ENCODE data around the gene TGFBI. TPM values are rescaled to one million over a fixed set of nuclear protein-coding genes. Genes with fewer than 3 reads are reported as not detected.
A peak's percentile ranks its signal among the peaks of the same experiment; 100 is the strongest.
"Not testable (repeated sequence)": the region's sequence is repeated elsewhere in the genome, so short reads cannot be mapped to it uniquely, and the experiment has no call there.

The TGFBI gene
- total RNA-seq, 1 donor from 2014 or later = 27.9 TPM

- no peak for TF ChIP-seq CTCF (IDR thresholded peaks at IDR 0.05; ENCODE audit: unreplicated experiment)
- H3K4me3 Mint-ChIP-seq (ENCODE audit: unreplicated experiment) = no peak overlapping the region
- H3K27me3 Mint-ChIP-seq (ENCODE audit: unreplicated experiment) = peaks cover 1% of the 10 kb centered on the region
- no peaks in the 10 kb centered on the region for H3K36me3 Mint-ChIP-seq (ENCODE audit: low read depth, unreplicated experiment)
- H3K4me1 Mint-ChIP-seq (ENCODE audit: unreplicated experiment) = peaks cover 40% of the 10 kb centered on the region
- H3K27ac Mint-ChIP-seq (ENCODE audit: unreplicated experiment) = peak overlapping the region; percentile 74
- no peaks in the 10 kb centered on the region for H3K9me3 Mint-ChIP-seq (ENCODE audit: unreplicated experiment)
- no peak for DNase-seq (ENCODE audit: low spot score)
Measured at GRCh38 chr5:136042665-136043121, 13.9 kb downstream of the TGFBI start.

- peak overlapping the region; percentile 83 for H3K27ac Mint-ChIP-seq (ENCODE audit: unreplicated experiment)
- H3K4me3 Mint-ChIP-seq (ENCODE audit: unreplicated experiment) = no peak overlapping the region
Measured at GRCh38 chr5:136043551-136043950, 14.8 kb downstream of the TGFBI start.

GRCh38 chr5:136043968-136044610 lies 15.3 kb downstream of the TGFBI start:
- peak overlapping the region; percentile 48 for H3K27ac Mint-ChIP-seq (ENCODE audit: unreplicated experiment)
- H3K4me3 Mint-ChIP-seq (ENCODE audit: unreplicated experiment) = no peak overlapping the region
- peaks cover 1% of the 10 kb centered on the region for H3K27me3 Mint-ChIP-seq (ENCODE audit: unreplicated experiment)
- peaks cover 36% of the 10 kb centered on the region for H3K4me1 Mint-ChIP-seq (ENCODE audit: unreplicated experiment)
- no peaks in the 10 kb centered on the region for H3K9me3 Mint-ChIP-seq (ENCODE audit: unreplicated experiment)
- no peak for TF ChIP-seq CTCF (IDR thresholded peaks at IDR 0.05; ENCODE audit: unreplicated experiment)
- peaks cover 3% of the 10 kb centered on the region for H3K36me3 Mint-ChIP-seq (ENCODE audit: low read depth, unreplicated experiment)
- DNase-seq (ENCODE audit: low spot score) = no peak

More at GRCh38 chr5:136043551-136043950, 14.8 kb downstream of the TGFBI start:
- Mint-ChIP-seq H3K27me3 (ENCODE audit: unreplicated experiment) (peaks cover 1% of the 10 kb centered on the region), H3K9me3 (ENCODE audit: unreplicated experiment) (no peaks in the 10 kb centered on the region), H3K36me3 (ENCODE audit: low read depth, unreplicated experiment) (peaks cover 3% of the 10 kb centered on the region), H3K4me1 (ENCODE audit: unreplicated experiment) (peaks cover 36% of the 10 kb centered on the region)
- no peak for TF ChIP-seq CTCF (IDR thresholded peaks at IDR 0.05; ENCODE audit: unreplicated experiment)
- DNase-seq (ENCODE audit: low spot score) = no peak

- not testable (repeated sequence) for H3K36me3 Mint-ChIP-seq (ENCODE audit: low read depth, unreplicated experiment); H3K27ac Mint-ChIP-seq (ENCODE audit: unreplicated experiment); H3K9me3 Mint-ChIP-seq (ENCODE audit: unreplicated experiment); DNase-seq (ENCODE audit: low spot score); H3K27me3 Mint-ChIP-seq (ENCODE audit: unreplicated experiment); H3K4me3 Mint-ChIP-seq (ENCODE audit: unreplicated experiment)
- H3K4me1 Mint-ChIP-seq (ENCODE audit: unreplicated experiment) = peaks cover 36% of the 10 kb centered on the region
Measured at GRCh38 chr5:136045026-136045425, 16.2 kb downstream of the TGFBI start.

GRCh38 chr5:136046246-136046645 lies 17.5 kb downstream of the TGFBI start:
- peaks cover 3% of the 10 kb centered on the region for H3K36me3 Mint-ChIP-seq (ENCODE audit: low read depth, unreplicated experiment)
- no peak for TF ChIP-seq CTCF (IDR thresholded peaks at IDR 0.05; ENCODE audit: unreplicated experiment)
- no peaks in the 10 kb centered on the region for H3K9me3 Mint-ChIP-seq (ENCODE audit: unreplicated experiment)
- no peak overlapping the region for H3K4me3 Mint-ChIP-seq (ENCODE audit: unreplicated experiment)
- no peak overlapping the region for H3K27ac Mint-ChIP-seq (ENCODE audit: unreplicated experiment)
- H3K27me3 Mint-ChIP-seq (ENCODE audit: unreplicated experiment) = peaks cover 1% of the 10 kb centered on the region
- DNase-seq (ENCODE audit: low spot score) = no peak
- H3K4me1 Mint-ChIP-seq (ENCODE audit: unreplicated experiment) = peaks cover 28% of the 10 kb centered on the region

Measured in endothelial cell (in vitro differentiated cells).